ENCODE results near the gene PRMT1. TPM values are rescaled to one million over a fixed set of nuclear protein-coding genes. Genes with fewer than 3 reads are reported as not detected.

Gene PRMT1
- polyA plus RNA-seq, 3 donors from 2014 or later = 125 to 204 (median 188) TPM

- DNase-seq = peak; percentile 100
- Mint-ChIP-seq H3K27me3 (ENCODE audit: low read depth in 3 of 3) (peaks cover 5 to 9% (median 8%) of the 10 kb centered on the region in 3 donors), H3K27ac (peak within 1 kb of the TSS; percentile 93 to 100 (median 98)), H3K4me1 (peaks cover 57 to 66% of the 10 kb centered on the region in 2 donors), H3K4me3 (peak within 1 kb of the TSS; percentile 92 to 97 (median 95)), H3K9me3 (no peaks in the 10 kb centered on the region), H3K36me3 (no peaks in the 10 kb centered on the region)
Measured at GRCh38 chr19:49641688-49642491, 35.2 kb upstream of the PRMT1 start, which contains the start of gene SCAF1. TSS of gene SCAF1 (plus strand) at chr19:49642209. CDS start at chr19:49645027, 2,818 bp downstream.

- peak overlapping the region; percentile 93 to 99 (median 96) for H3K27ac Mint-ChIP-seq
- H3K4me3 Mint-ChIP-seq = peak overlapping the region; percentile 92 to 97 (median 95)
- H3K27me3 Mint-ChIP-seq (ENCODE audit: low read depth in 3 of 3) = peaks cover 5 to 9% (median 8%) of the 10 kb centered on the region in 3 donors
- no peaks in the 10 kb centered on the region for H3K9me3 Mint-ChIP-seq
- DNase-seq = no peak
- no peaks in the 10 kb centered on the region for H3K36me3 Mint-ChIP-seq
- peaks cover 56 to 69% of the 10 kb centered on the region in 2 donors for H3K4me1 Mint-ChIP-seq
Measured at GRCh38 chr19:49642492-49643035, 34.5 kb upstream of the PRMT1 start.

- Mint-ChIP-seq H3K27ac (peak overlapping the region; percentile 61 to 99 (median 94)), H3K36me3 (no peaks in the 10 kb centered on the region), H3K9me3 (no peaks in the 10 kb centered on the region), H3K27me3 (ENCODE audit: low read depth in 3 of 3) (peaks cover 5 to 8% (median 7%) of the 10 kb centered on the region in 3 donors), H3K4me1 (peaks cover 50 to 62% of the 10 kb centered on the region in 2 donors), H3K4me3 (peak overlapping the region; percentile 92 to 97 (median 95))
- DNase-seq = no peak
Measured at GRCh38 chr19:49643466-49643865, 33.6 kb upstream of the PRMT1 start.

GRCh38 chr19:49645592-49645991 is 31.5 kb upstream of the PRMT1 start:
- H3K9me3 Mint-ChIP-seq = no peaks in the 10 kb centered on the region
- H3K4me1 Mint-ChIP-seq = peaks cover 36 to 46% of the 10 kb centered on the region in 2 donors
- H3K27me3 Mint-ChIP-seq (ENCODE audit: low read depth in 3 of 3) = peaks cover 5 to 8% (median 6%) of the 10 kb centered on the region in 3 donors
- H3K4me3 Mint-ChIP-seq = no peak overlapping the region
- no peak for DNase-seq
- H3K36me3 Mint-ChIP-seq = peaks cover 0 to 5% (median 3%) of the 10 kb centered on the region in 3 donors
- H3K27ac Mint-ChIP-seq = peak overlapping the region in 1 of 6 donors; percentile 50

- H3K4me3 Mint-ChIP-seq = no peak overlapping the region
- no peaks in the 10 kb centered on the region for H3K9me3 Mint-ChIP-seq
- H3K27me3 Mint-ChIP-seq (ENCODE audit: low read depth in 3 of 3) = peaks cover 5 to 8% (median 7%) of the 10 kb centered on the region in 3 donors
- no peak for DNase-seq
- H3K36me3 Mint-ChIP-seq = peaks cover 0 to 5% (median 3%) of the 10 kb centered on the region in 3 donors
- H3K4me1 Mint-ChIP-seq = peaks cover 32 to 42% of the 10 kb centered on the region in 2 donors
- peak overlapping the region in 1 of 6 donors; percentile 7 for H3K27ac Mint-ChIP-seq
Measured at GRCh38 chr19:49645995-49646394, 31.1 kb upstream of the PRMT1 start.

GRCh38 chr19:49646586-49646985 is 30.5 kb upstream of the PRMT1 start:
- peak overlapping the region in 1 of 6 donors; percentile 3 for H3K27ac Mint-ChIP-seq
- peaks cover 0 to 5% (median 3%) of the 10 kb centered on the region in 3 donors for H3K36me3 Mint-ChIP-seq
- no peaks in the 10 kb centered on the region for H3K9me3 Mint-ChIP-seq
- H3K27me3 Mint-ChIP-seq (ENCODE audit: low read depth in 3 of 3) = peaks cover 4 to 7% (median 6%) of the 10 kb centered on the region in 3 donors
- no peak overlapping the region for H3K4me3 Mint-ChIP-seq
- no peak for DNase-seq
- H3K4me1 Mint-ChIP-seq = peaks cover 26 to 37% of the 10 kb centered on the region in 2 donors

GRCh38 chr19:49651029-49651819 is 25.8 kb upstream of the PRMT1 start:
- Mint-ChIP-seq H3K9me3 (no peaks in the 10 kb centered on the region), H3K36me3 (peaks cover 7 to 9% (median 9%) of the 10 kb centered on the region in 3 donors), H3K4me1 (peaks cover 13 to 14% of the 10 kb centered on the region in 2 donors), H3K27ac (no peak overlapping the region), H3K4me3 (no peak overlapping the region), H3K27me3 (ENCODE audit: low read depth in 3 of 3) (peaks cover 2 to 4% (median 3%) of the 10 kb centered on the region in 3 donors)
- DNase-seq = no peak

- H3K27ac Mint-ChIP-seq = no peak overlapping the region
- peaks cover 17 to 20% of the 10 kb centered on the region in 2 donors for H3K4me1 Mint-ChIP-seq
- H3K27me3 Mint-ChIP-seq (ENCODE audit: low read depth in 3 of 3) = peaks cover 2 to 6% (median 4%) of the 10 kb centered on the region in 3 donors
- no peaks in the 10 kb centered on the region for H3K9me3 Mint-ChIP-seq
- H3K4me3 Mint-ChIP-seq = no peak overlapping the region
- DNase-seq = no peak
- H3K36me3 Mint-ChIP-seq = peaks cover 7 to 9% (median 9%) of the 10 kb centered on the region in 3 donors
Measured at GRCh38 chr19:49651820-49652550, 25.1 kb upstream of the PRMT1 start.

- Mint-ChIP-seq H3K4me3 (no peak overlapping the region), H3K9me3 (no peaks in the 10 kb centered on the region), H3K4me1 (peaks cover 13 to 20% of the 10 kb centered on the region in 2 donors), H3K36me3 (peaks cover 9 to 10% (median 9%) of the 10 kb centered on the region in 3 donors), H3K27ac (peak overlapping the region in 1 of 6 donors; percentile 2), H3K27me3 (ENCODE audit: low read depth in 3 of 3) (peaks cover 2 to 7% (median 6%) of the 10 kb centered on the region in 3 donors)
- DNase-seq = no peak
Measured at GRCh38 chr19:49652551-49653465, 24.3 kb upstream of the PRMT1 start.

- Mint-ChIP-seq H3K27ac (peak overlapping the region in 2 of 6 donors; percentile 74 to 76), H3K4me3 (no peak overlapping the region), H3K36me3 (peaks cover 9 to 11% (median 9%) of the 10 kb centered on the region in 3 donors), H3K9me3 (no peaks in the 10 kb centered on the region), H3K4me1 (peaks cover 13 to 20% of the 10 kb centered on the region in 2 donors), H3K27me3 (ENCODE audit: low read depth in 3 of 3) (peaks cover 2 to 7% (median 6%) of the 10 kb centered on the region in 3 donors)
- DNase-seq = no peak
Measured at GRCh38 chr19:49653466-49653806, 23.6 kb upstream of the PRMT1 start.

GRCh38 chr19:49654581-49654980 is 22.5 kb upstream of the PRMT1 start:
- peaks cover 4 to 11% (median 6%) of the 10 kb centered on the region in 3 donors for H3K36me3 Mint-ChIP-seq
- peak overlapping the region; percentile 81 to 99 (median 96) for H3K27ac Mint-ChIP-seq
- peaks cover 13 to 20% of the 10 kb centered on the region in 2 donors for H3K4me1 Mint-ChIP-seq
- DNase-seq = no peak
- no peak overlapping the region for H3K4me3 Mint-ChIP-seq
- H3K27me3 Mint-ChIP-seq (ENCODE audit: low read depth in 3 of 3) = peaks cover 2 to 7% (median 6%) of the 10 kb centered on the region in 3 donors
- no peaks in the 10 kb centered on the region for H3K9me3 Mint-ChIP-seq

Data from immature natural killer cell (primary cell).